ENCODE data around the gene KCNN2.

KCNN2 gene

GRCh38 chr5:114438471-114438870 lies 76.6 kb downstream of the KCNN2 start:
- DNase-seq (ENCODE audit: low read depth): no peak
- no peak overlapping the region for H3K4me3 ChIP-seq (ENCODE audit: control insufficient read depth, low read depth, low read length)
- no peak for TF ChIP-seq CTCF (conservative IDR thresholded peaks at IDR 0.05; ENCODE audit: control insufficient read depth, insufficient read depth, low read depth, low read length)

- DNase-seq (ENCODE audit: low read depth): peak; percentile 2
- H3K4me3 ChIP-seq (ENCODE audit: control insufficient read depth, low read depth, low read length): no peak overlapping the region
- TF ChIP-seq CTCF (conservative IDR thresholded peaks at IDR 0.05; ENCODE audit: control insufficient read depth, insufficient read depth, low read depth, low read length): peak; percentile 15
These were observed 85.4 kb downstream of the KCNN2 start for GRCh38 chr5:114447084-114447773.

GRCh38 chr5:114448481-114448880 lies 86.6 kb downstream of the KCNN2 start:
- H3K4me3 ChIP-seq (ENCODE audit: control insufficient read depth, low read depth, low read length): no peak overlapping the region
- no peak for DNase-seq (ENCODE audit: low read depth)
- no peak for TF ChIP-seq CTCF (conservative IDR thresholded peaks at IDR 0.05; ENCODE audit: control insufficient read depth, insufficient read depth, low read depth, low read length)

GRCh38 chr5:114449860-114450421 lies 88.1 kb downstream of the KCNN2 start:
- no peak overlapping the region for H3K4me3 ChIP-seq (ENCODE audit: control insufficient read depth, low read depth, low read length)
- TF ChIP-seq CTCF (conservative IDR thresholded peaks at IDR 0.05; ENCODE audit: control insufficient read depth, insufficient read depth, low read depth, low read length): peak; percentile 69
- peak; percentile 40 for DNase-seq (ENCODE audit: low read depth)

- TF ChIP-seq CTCF (conservative IDR thresholded peaks at IDR 0.05; ENCODE audit: control insufficient read depth, insufficient read depth, low read depth, low read length): no peak
- no peak overlapping the region for H3K4me3 ChIP-seq (ENCODE audit: control insufficient read depth, low read depth, low read length)
- peak; percentile 23 for DNase-seq (ENCODE audit: low read depth)
These were observed 88.6 kb downstream of the KCNN2 start for GRCh38 chr5:114450437-114450836.

GRCh38 chr5:114458726-114459125 lies 96.9 kb downstream of the KCNN2 start:
- no peak for TF ChIP-seq CTCF (conservative IDR thresholded peaks at IDR 0.05; ENCODE audit: control insufficient read depth, insufficient read depth, low read depth, low read length)
- DNase-seq (ENCODE audit: low read depth): no peak
- no peak overlapping the region for H3K4me3 ChIP-seq (ENCODE audit: control insufficient read depth, low read depth, low read length)

Data from fibroblast of mammary gland (primary cell).